Mesothelial cell of epicardium (in vitro differentiated cells): ENCODE measurements around the gene THNSL1. TPM values are rescaled to one million over a fixed set of nuclear protein-coding genes. Genes with fewer than 3 reads are reported as not detected.

Source experiments
- DNase-seq, 2 experiments: peaks; one replicate each; pipeline ENCODE4 v3.0.0; 2021; ENCODE audit warnings: low spot score in 2 of 2; ENCODE audit not compliant: unreplicated experiment in 2 of 2
- H3K27ac Mint-ChIP-seq: 2 replicates; pipeline ENCODE4 v1.8.0; 2021; ENCODE audit warnings: mixed read lengths
- H3K27me3 Mint-ChIP-seq: 2 replicates; pipeline ENCODE4 v1.8.0; 2021; ENCODE audit warnings: low read depth, mixed read lengths
- H3K36me3 Mint-ChIP-seq: 2 replicates; pipeline ENCODE4 v1.8.0; 2021; ENCODE audit warnings: mixed read lengths
- H3K4me1 Mint-ChIP-seq: 2 replicates; pipeline ENCODE4 v1.8.0; 2021; ENCODE audit warnings: mixed read lengths
- H3K4me3 Mint-ChIP-seq: 2 replicates; pipeline ENCODE4 v1.8.0; 2021; ENCODE audit warnings: mild to moderate bottlenecking, moderate library complexity, mixed read lengths
- H3K9me3 Mint-ChIP-seq: 2 replicates; pipeline ENCODE4 v1.8.0; 2021; ENCODE audit warnings: mixed read lengths
- CTCF ChIP-seq: fragments of 200-600 bp; sonication (generic); IDR thresholded peaks from one replicate; pipeline ENCODE4 v1.5.0; 2021; ENCODE audit warnings: antibody characterized with exemption; ENCODE audit not compliant: unreplicated experiment
- total RNA-seq: library from RNA; stranded (reverse); gene quantifications from 3 replicates; pipeline ENCODE4 v1.2.1, GENCODE V29; 2021

Gene THNSL1
- total RNA-seq, 1 donor from 2014 or later, result 7.4 TPM

GRCh38 chr10:25063157-25063556 lies 46.7 kb downstream of the THNSL1 start:
- H3K4me3 Mint-ChIP-seq, result no peak overlapping the region
- no peaks in the 10 kb centered on the region for H3K36me3 Mint-ChIP-seq
- peaks cover 8% of the 10 kb centered on the region for H3K9me3 Mint-ChIP-seq
- TF ChIP-seq CTCF, result no peak
- peaks cover 21% of the 10 kb centered on the region for H3K4me1 Mint-ChIP-seq
- H3K27me3 Mint-ChIP-seq, result no peaks in the 10 kb centered on the region
- no peak overlapping the region for H3K27ac Mint-ChIP-seq
- no peak for DNase-seq

GRCh38 chr10:25063644-25064043 lies 47.2 kb downstream of the THNSL1 start:
- H3K4me3 Mint-ChIP-seq, result no peak overlapping the region
- H3K27me3 Mint-ChIP-seq, result no peaks in the 10 kb centered on the region
- H3K4me1 Mint-ChIP-seq, result peaks cover 21% of the 10 kb centered on the region
- H3K27ac Mint-ChIP-seq, result no peak overlapping the region
- no peak for DNase-seq
- peaks cover 8% of the 10 kb centered on the region for H3K9me3 Mint-ChIP-seq
- no peak for TF ChIP-seq CTCF
- no peaks in the 10 kb centered on the region for H3K36me3 Mint-ChIP-seq

- Mint-ChIP-seq H3K9me3 (peaks cover 8% of the 10 kb centered on the region), H3K27ac (no peak overlapping the region), H3K4me1 (peaks cover 21% of the 10 kb centered on the region), H3K27me3 (no peaks in the 10 kb centered on the region), H3K4me3 (no peak overlapping the region), H3K36me3 (no peaks in the 10 kb centered on the region)
- TF ChIP-seq CTCF, result no peak
- no peak for DNase-seq
Measured at GRCh38 chr10:25064401-25064800, 48.0 kb downstream of the THNSL1 start.

- Mint-ChIP-seq H3K9me3 (peaks cover 8% of the 10 kb centered on the region), H3K27ac (no peak overlapping the region), H3K36me3 (no peaks in the 10 kb centered on the region), H3K4me1 (peaks cover 11% of the 10 kb centered on the region), H3K27me3 (no peaks in the 10 kb centered on the region), H3K4me3 (no peak overlapping the region)
- no peak for TF ChIP-seq CTCF
- no peak for DNase-seq
Measured at GRCh38 chr10:25065761-25066476, 49.5 kb downstream of the THNSL1 start.

- Mint-ChIP-seq H3K27me3 (no peaks in the 10 kb centered on the region), H3K36me3 (no peaks in the 10 kb centered on the region), H3K27ac (no peak overlapping the region), H3K9me3 (peaks cover 8% of the 10 kb centered on the region), H3K4me3 (no peak overlapping the region), H3K4me1 (no peaks in the 10 kb centered on the region)
- no peak for DNase-seq
- no peak for TF ChIP-seq CTCF
Measured at GRCh38 chr10:25068152-25069058, 52.0 kb downstream of the THNSL1 start.
